H1 (cell line): ENCODE data around the gene STIM2. TPM values are rescaled to one million over a fixed set of nuclear protein-coding genes. Genes with fewer than 3 reads are reported as not detected.

Source experiments
- CTCF ChIA-PET: fragments of 300-600 bp; sonication (Branson Sonifier 250); formaldehyde crosslinking; loops from one replicate; lab custom pipeline; 2021; ENCODE audit not compliant: partially characterized antibody; lab: Charles Lee
- POLR2A ChIA-PET: fragments of 300-600 bp; sonication (Branson Sonifier 250); formaldehyde crosslinking; loops from one replicate; lab custom pipeline; 2021; ENCODE audit warnings: inconsistent platforms; ENCODE audit not compliant: partially characterized antibody; lab: Charles Lee
- DNase-seq, 2 experiments: peaks; one replicate each; pipeline versions ENCODE4 v3.0.0 to v3.0.0-alpha.2; 2010 to 2022; ENCODE audit warnings: low spot score in 2 of 2, low read depth in 1 of 2, mixed read lengths in 1 of 2
- FAIRE-seq: peaks from 2 replicates; lab custom pipeline; 2011; peaks lifted over from hg19 to GRCh38; lab: Jason Lieb, UNC
- H2AFZ ChIP-seq: 2 replicates; pipeline ENCODE4 v1.8.1; 2012; ENCODE audit warnings: low read length, inconsistent platforms
- H2AK5ac ChIP-seq: 2 replicates; pipeline ENCODE4 v1.6.1; 2013; ENCODE audit warnings: low read depth, low read length
- H2BK120ac ChIP-seq: replicated peaks from 2 replicates; pipeline ENCODE3; 2013; ENCODE audit warnings: low read depth, low read length, inconsistent platforms
- H2BK12ac ChIP-seq: 2 replicates; pipeline ENCODE4 v1.6.1; 2013; ENCODE audit warnings: low read depth, low read length
- H2BK15ac ChIP-seq: 2 replicates; pipeline ENCODE4 v1.6.1; 2013; ENCODE audit warnings: low read length
- H2BK20ac ChIP-seq: 2 replicates; pipeline ENCODE4 v1.6.1; 2013; ENCODE audit warnings: low read length
- H2BK5ac ChIP-seq: 2 replicates; pipeline ENCODE4 v1.6.1; 2013; ENCODE audit warnings: low read depth, low read length
- H3K14ac ChIP-seq: 2 replicates; pipeline ENCODE4 v1.6.1; 2013; ENCODE audit warnings: inconsistent platforms; ENCODE audit not compliant: insufficient read length
- H3K18ac ChIP-seq: 2 replicates; pipeline ENCODE4 v1.6.1; 2013; ENCODE audit warnings: low read length; ENCODE audit errors: extremely low read depth
- H3K23ac ChIP-seq: 2 replicates; pipeline ENCODE4 v1.6.1; 2013; ENCODE audit warnings: inconsistent platforms; ENCODE audit not compliant: insufficient read length
- H3K23me2 ChIP-seq: 2 replicates; pipeline ENCODE4 v1.6.1; 2013; ENCODE audit warnings: low read depth, low read length
- H3K27ac ChIP-seq: 2 replicates; pipeline ENCODE4 v1.6.1; 2011; ENCODE audit warnings: low read depth, low read length, inconsistent platforms
- H3K27me3 ChIP-seq, 4 experiments: replicated peaks in 1 of 4; 1 replicate in 1 of 4; 2 replicates in 3 of 4; pipeline versions ENCODE4 v1.6.1 to v1.8.1; 2011 to 2013; ENCODE audit warnings: low read length in 3 of 4, mild to moderate bottlenecking in 3 of 4, inconsistent platforms in 2 of 4, mixed read lengths in 2 of 4, moderate library complexity in 1 of 4; ENCODE audit not compliant: control insufficient read depth in 3 of 4, insufficient read depth in 3 of 4; ENCODE audit errors: extremely low read depth in 1 of 4
- H3K36me3 ChIP-seq, 4 experiments: 2 replicates each; pipeline versions ENCODE4 v1.6.1 to v1.8.1; 2011 to 2013; ENCODE audit warnings: mild to moderate bottlenecking in 4 of 4, low read length in 3 of 4, moderate library complexity in 2 of 4, control low read depth in 1 of 4, inconsistent platforms in 1 of 4; ENCODE audit not compliant: insufficient read depth in 4 of 4, control insufficient read depth in 2 of 4
- H3K4ac ChIP-seq: replicated peaks from 2 replicates; pipeline ENCODE3; 2013; ENCODE audit warnings: low read length, low read depth, mixed read lengths, inconsistent platforms; ENCODE audit not compliant: insufficient read length
- H3K4me1 ChIP-seq, 4 experiments: replicated peaks in 1 of 4; 1 replicate in 1 of 4; 2 replicates in 3 of 4; pipeline versions ENCODE4 v1.6.1 to v1.8.1; 2011 to 2013; ENCODE audit warnings: low read length in 3 of 4, inconsistent platforms in 2 of 4, mixed read lengths in 1 of 4; ENCODE audit not compliant: insufficient read depth in 4 of 4, control insufficient read depth in 3 of 4
- H3K4me2 ChIP-seq, 2 experiments: 2 replicates each; pipeline versions ENCODE4 v1.6.1 to v1.8.1; 2011 to 2013; ENCODE audit warnings: low read depth in 2 of 2, low read length in 2 of 2, control low read depth in 1 of 2, inconsistent platforms in 1 of 2, mild to moderate bottlenecking in 1 of 2; ENCODE audit not compliant: insufficient read depth in 1 of 2
- H3K4me3 ChIP-seq, 4 experiments: fragments of 200-600, 300-600 bp in 1 of 4; sonication (generic), shearing (Covaris generic), sonication (Bioruptor Twin) in 1 of 4; 2 replicates each; pipeline versions ENCODE4 v1.5.1 to v1.8.1; 2011 to 2016; ENCODE audit warnings: low read length in 4 of 4, low read depth in 3 of 4, control low read depth in 2 of 4, inconsistent platforms in 2 of 4, mild to moderate bottlenecking in 2 of 4, mixed read lengths in 1 of 4, moderate library complexity in 1 of 4; ENCODE audit not compliant: insufficient read depth in 2 of 4; ENCODE audit errors: extremely low read depth in 1 of 4
- H3K56ac ChIP-seq: replicated peaks from 2 replicates; pipeline ENCODE3; 2013; ENCODE audit warnings: low read depth, mild to moderate bottlenecking, mixed read lengths, low read length, inconsistent platforms; ENCODE audit not compliant: insufficient read length
- H3K79me1 ChIP-seq: 2 replicates; pipeline ENCODE4 v1.6.1; 2013; ENCODE audit warnings: low read depth, low read length, control low read depth
- H3K79me2 ChIP-seq, 2 experiments: 2 replicates each; pipeline versions ENCODE4 v1.6.1 to v1.8.1; 2012 to 2013; ENCODE audit warnings: low read length in 2 of 2, mild to moderate bottlenecking in 2 of 2, inconsistent platforms in 1 of 2; ENCODE audit not compliant: insufficient read depth in 2 of 2, control insufficient read depth in 1 of 2
- H3K9ac ChIP-seq, 4 experiments: replicated peaks in 1 of 4; 1 replicate in 1 of 4; 2 replicates in 3 of 4; pipeline versions ENCODE4 v1.6.1 to v1.8.1; 2011 to 2013; ENCODE audit warnings: low read depth in 3 of 4, low read length in 3 of 4, control low read depth in 2 of 4, mild to moderate bottlenecking in 2 of 4, moderate library complexity in 2 of 4, inconsistent platforms in 1 of 4; ENCODE audit errors: extremely low read depth in 1 of 4
- H3K9me3 ChIP-seq, 2 experiments: 2 replicates each; pipeline versions ENCODE4 v1.6.1 to v1.8.1; 2012 to 2013; ENCODE audit warnings: mild to moderate bottlenecking in 2 of 2, moderate library complexity in 2 of 2, control low read depth in 1 of 2, inconsistent platforms in 1 of 2, low read depth in 1 of 2, low read length in 1 of 2, mixed read lengths in 1 of 2; ENCODE audit not compliant: insufficient read depth in 2 of 2
- H4K20me1 ChIP-seq, 2 experiments: replicated peaks in 1 of 2; 2 replicates each; pipeline versions ENCODE3 to v1.8.1; 2011 to 2013; ENCODE audit warnings: inconsistent platforms in 2 of 2, low read length in 2 of 2, mild to moderate bottlenecking in 1 of 2; ENCODE audit not compliant: insufficient read depth in 2 of 2, control insufficient read depth in 1 of 2
- H4K5ac ChIP-seq: 2 replicates; pipeline ENCODE4 v1.6.1; 2013; ENCODE audit warnings: low read length, low read depth, mixed read lengths, inconsistent platforms; ENCODE audit not compliant: insufficient read length
- H4K8ac ChIP-seq: 2 replicates; pipeline ENCODE4 v1.8.0; 2013; ENCODE audit warnings: mild to moderate bottlenecking, moderate library complexity, low read length, inconsistent platforms; ENCODE audit not compliant: insufficient read depth; ENCODE audit errors: extremely low read depth
- H4K91ac ChIP-seq: replicated peaks from 2 replicates; pipeline ENCODE3; 2013; ENCODE audit warnings: low read length, mixed read lengths, inconsistent platforms; ENCODE audit not compliant: insufficient read length
- ASH2L ChIP-seq: fragments of 200-600, 300-600 bp; sonication (generic); IDR thresholded peaks from one replicate; pipeline ENCODE4 v1.7.1; 2017; ENCODE audit warnings: low read length
- BACH1 ChIP-seq: IDR thresholded peaks from 2 replicates; pipeline ENCODE4 v1.6.1; 2012; ENCODE audit warnings: low read length, improper control_type of control experiment
- CBX8 ChIP-seq: fragments of 300-800, 300-1000 bp; sonication (generic); IDR thresholded peaks from 2 replicates; pipeline ENCODE4 v1.7.1; 2016; ENCODE audit warnings: low read depth, low read length, borderline replicate concordance
- CTBP2 ChIP-seq: IDR thresholded peaks from 2 replicates; pipeline ENCODE4 v1.7.0; 2011; ENCODE audit warnings: borderline replicate concordance, mild to moderate bottlenecking, moderate library complexity, mixed read lengths, low read length; ENCODE audit not compliant: insufficient read depth, insufficient read length
- JUN ChIP-seq: IDR thresholded peaks from 2 replicates; pipeline ENCODE4 v1.6.1; 2011; ENCODE audit warnings: low read depth, mild to moderate bottlenecking, improper control_type of control experiment, low read length
- NANOG ChIP-seq: IDR thresholded peaks from 2 replicates; pipeline ENCODE4 v1.6.1; 2011; ENCODE audit warnings: low read length, low read depth, mild to moderate bottlenecking, inconsistent platforms; ENCODE audit not compliant: insufficient read depth, poor library complexity, severe bottlenecking
- PHF8 ChIP-seq: fragments of 200-600 bp; sonication (generic); conservative IDR thresholded peaks from 2 replicates; pipeline ENCODE4 v1.7.1; 2012; ENCODE audit warnings: low read depth, mild to moderate bottlenecking, inconsistent platforms, low read length, moderate library complexity
- SAP30 ChIP-seq: fragments of 300-600 bp; sonication (generic); IDR thresholded peaks from 2 replicates; pipeline ENCODE4 v1.7.1; 2012; ENCODE audit warnings: low read length, moderate library complexity, mild to moderate bottlenecking, inconsistent platforms; ENCODE audit not compliant: insufficient read depth, insufficient replicate concordance
- SUZ12 ChIP-seq: fragments of 200-600 bp; sonication (generic); IDR thresholded peaks from 2 replicates; pipeline ENCODE4 v1.6.1; 2012; ENCODE audit warnings: mild to moderate bottlenecking, inconsistent platforms, low read length, moderate library complexity, mixed read lengths
- YY1 ChIP-seq: IDR thresholded peaks from 2 replicates; pipeline ENCODE4 v1.6.1; 2011; ENCODE audit warnings: low read depth, mild to moderate bottlenecking, low read length
- polyA plus RNA-seq, 7 experiments: library from polyadenylated mRNA; depleted of rRNA in 3 of 7; stranded (reverse) in 5 of 7; unstranded in 2 of 7; fragments of >200 nt in 5 of 7; fragments of 200-250 nt in 2 of 7; gene quantifications; 1 replicate in 5 of 7; 2 replicates in 1 of 7; 4 replicates in 1 of 7; pipeline versions ENCODE4 v1.2.1 to v1.2.3, GENCODE V29; 2011 to 2013; ENCODE audit warnings: missing spikeins in 2 of 7, mixed read lengths in 2 of 7
- total RNA-seq: library from RNA; stranded (reverse); fragmentation: NEBNext Ultra II Directional; extraction: Animal tissue kit (Norgen Biotek cat#: 25700); gene quantifications from 2 replicates; pipeline ENCODE4 v1.2.1, GENCODE V29; 2021
- TF ChIP-seq, protein P1 (sequence below): IDR thresholded peaks from 2 replicates; pipeline ENCODE4 v1.6.1; 2012; ENCODE audit warnings: low read length, inconsistent platforms

STIM2 gene
- total and polyA plus RNA-seq, 2 of the 8 experiments (the other 6 are each of a cell fraction or from before 2014, with no cell fraction given), result 22.9 to 23.0 TPM

- Histone ChIP-seq H4K5ac (no peak overlapping the region), H3K36me3 (peaks cover 0 to 10% (median 0%) of the 10 kb centered on the region in 4 experiments; a peak in 3 of 8 replicates), H3K23ac (no peak overlapping the region), H3K27ac (no peak overlapping the region), H2BK12ac (no peak overlapping the region), H2AFZ (no peak overlapping the region), H3K4me2 (no peak overlapping the region), H3K56ac (no peak overlapping the region), H3K4me3 (no peak overlapping the region), H3K23me2 (no peaks in the 10 kb centered on the region), H3K4ac (no peak overlapping the region), H2BK15ac (no peak overlapping the region), H2AK5ac (no peak overlapping the region), H4K8ac (no peak overlapping the region), H4K91ac (no peak overlapping the region), H3K79me1 (no peaks in the 10 kb centered on the region), H2BK5ac (no peak overlapping the region), H3K4me1 (no peaks in the 10 kb centered on the region), H2BK120ac (no peak overlapping the region), H2BK20ac (no peak overlapping the region), H3K18ac (no peak overlapping the region), H3K79me2 (no peaks in the 10 kb centered on the region), H3K9me3 (no peaks in the 10 kb centered on the region), H3K27me3 (no peaks in the 10 kb centered on the region), H4K20me1 (no peaks in the 10 kb centered on the region), H3K9ac (no peak overlapping the region), H3K14ac (no peak overlapping the region)
- FAIRE-seq, result no peak
- ChIA-PET CTCF (interaction anchor here (2.2 to 2.9 kb wide), 2 partner anchors 10 to 19 kb away, joined by 10 to 12 read pairs; no protein-coding TSS in a partner anchor), POLR2A (interaction anchor here (1.3 kb wide), 1 partner anchor 18 kb away, joined by 3 read pairs; no protein-coding TSS in a partner anchor)
- TF ChIP-seq CTBP2 (no peak), CBX8 (no peak), SUZ12 (no peak), YY1 (no peak), NANOG (no peak), BACH1 (no peak), ASH2L (no peak), JUN (no peak), PHF8 (no peak), SAP30 (no peak)
- TF ChIP-seq, protein P1, sequence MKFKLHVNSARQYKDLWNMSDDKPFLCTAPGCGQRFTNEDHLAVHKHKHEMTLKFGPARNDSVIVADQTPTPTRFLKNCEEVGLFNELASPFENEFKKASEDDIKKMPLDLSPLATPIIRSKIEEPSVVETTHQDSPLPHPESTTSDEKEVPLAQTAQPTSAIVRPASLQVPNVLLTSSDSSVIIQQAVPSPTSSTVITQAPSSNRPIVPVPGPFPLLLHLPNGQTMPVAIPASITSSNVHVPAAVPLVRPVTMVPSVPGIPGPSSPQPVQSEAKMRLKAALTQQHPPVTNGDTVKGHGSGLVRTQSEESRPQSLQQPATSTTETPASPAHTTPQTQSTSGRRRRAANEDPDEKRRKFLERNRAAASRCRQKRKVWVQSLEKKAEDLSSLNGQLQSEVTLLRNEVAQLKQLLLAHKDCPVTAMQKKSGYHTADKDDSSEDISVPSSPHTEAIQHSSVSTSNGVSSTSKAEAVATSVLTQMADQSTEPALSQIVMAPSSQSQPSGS, result no peak
- DNase-seq, result no peak
Measured at GRCh38 chr4:27020603-27021002, 160.0 kb downstream of the STIM2 start.
